ENCODE data around the gene CTNND2.
A peak's percentile ranks its signal among the peaks of the same experiment; 100 is the strongest.

CTNND2 gene

DNA sequence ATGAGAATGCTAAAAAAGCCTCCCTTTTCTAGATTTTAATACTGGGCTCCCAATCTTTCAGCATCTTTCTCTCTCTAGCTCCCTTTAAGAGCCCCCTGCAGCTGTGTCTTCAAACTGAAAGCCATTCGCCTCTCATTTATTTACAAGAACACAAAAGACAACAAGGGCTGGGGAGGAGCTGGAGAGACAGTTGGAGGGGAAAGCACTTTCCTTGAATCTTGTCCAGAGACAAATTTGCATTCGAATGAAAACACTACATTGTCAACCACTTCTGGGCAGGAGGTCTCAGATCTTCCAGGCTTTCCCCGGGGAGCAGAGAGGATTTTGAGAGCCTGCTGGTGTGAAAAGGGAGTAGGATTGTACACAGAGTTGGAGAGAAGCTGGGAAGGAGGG is 518.3 kb downstream of the CTNND2 start:
- H3K27me3 ChIP-seq (replicated peaks; ENCODE audit: control insufficient read depth, insufficient read depth, low read length), result no peaks in the 10 kb centered on the region; the same call in 1 of the 2 replicates
- TF ChIP-seq, protein P1, sequence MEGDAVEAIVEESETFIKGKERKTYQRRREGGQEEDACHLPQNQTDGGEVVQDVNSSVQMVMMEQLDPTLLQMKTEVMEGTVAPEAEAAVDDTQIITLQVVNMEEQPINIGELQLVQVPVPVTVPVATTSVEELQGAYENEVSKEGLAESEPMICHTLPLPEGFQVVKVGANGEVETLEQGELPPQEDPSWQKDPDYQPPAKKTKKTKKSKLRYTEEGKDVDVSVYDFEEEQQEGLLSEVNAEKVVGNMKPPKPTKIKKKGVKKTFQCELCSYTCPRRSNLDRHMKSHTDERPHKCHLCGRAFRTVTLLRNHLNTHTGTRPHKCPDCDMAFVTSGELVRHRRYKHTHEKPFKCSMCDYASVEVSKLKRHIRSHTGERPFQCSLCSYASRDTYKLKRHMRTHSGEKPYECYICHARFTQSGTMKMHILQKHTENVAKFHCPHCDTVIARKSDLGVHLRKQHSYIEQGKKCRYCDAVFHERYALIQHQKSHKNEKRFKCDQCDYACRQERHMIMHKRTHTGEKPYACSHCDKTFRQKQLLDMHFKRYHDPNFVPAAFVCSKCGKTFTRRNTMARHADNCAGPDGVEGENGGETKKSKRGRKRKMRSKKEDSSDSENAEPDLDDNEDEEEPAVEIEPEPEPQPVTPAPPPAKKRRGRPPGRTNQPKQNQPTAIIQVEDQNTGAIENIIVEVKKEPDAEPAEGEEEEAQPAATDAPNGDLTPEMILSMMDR (IDR thresholded peaks at IDR 0.05; ENCODE audit: insufficient read depth, low read length, poor library complexity, severe bottlenecking), result no peak
- no peaks in the 10 kb centered on the region for H3K36me3 ChIP-seq (ENCODE audit: control insufficient read depth, insufficient read depth, low read length)
- no peak for DNase-seq (ENCODE audit: extremely low read depth, insufficient read length)
- H3K4me3 ChIP-seq (replicated peaks; ENCODE audit: low read depth, low read length), result no peak overlapping the region

- TF ChIP-seq, protein P1 (IDR thresholded peaks at IDR 0.05; ENCODE audit: insufficient read depth, low read length, poor library complexity, severe bottlenecking), result no peak
- peak; percentile 5 for DNase-seq (ENCODE audit: extremely low read depth, insufficient read length)
- H3K4me3 ChIP-seq (replicated peaks; ENCODE audit: low read depth, low read length), result no peak overlapping the region
These were observed 518.9 kb downstream of the CTNND2 start for GRCh38 chr5:11385251-11385900.

GRCh38 chr5:11384441-11385250 is 519.6 kb downstream of the CTNND2 start:
- H3K36me3 ChIP-seq (ENCODE audit: control insufficient read depth, insufficient read depth, low read length), result no peaks in the 10 kb centered on the region
- TF ChIP-seq, protein P1 (IDR thresholded peaks at IDR 0.05; ENCODE audit: insufficient read depth, low read length, poor library complexity, severe bottlenecking), result no peak
- no peaks in the 10 kb centered on the region; the same call in 1 of the 2 replicates for H3K27me3 ChIP-seq (replicated peaks; ENCODE audit: control insufficient read depth, insufficient read depth, low read length)
- no peak overlapping the region for H3K4me3 ChIP-seq (replicated peaks; ENCODE audit: low read depth, low read length)
- no peak for DNase-seq (ENCODE audit: extremely low read depth, insufficient read length)

More at GRCh38 chr5:11385251-11385900, 518.9 kb downstream of the CTNND2 start:
- H3K36me3 ChIP-seq (ENCODE audit: control insufficient read depth, insufficient read depth, low read length), result no peaks in the 10 kb centered on the region
- no peaks in the 10 kb centered on the region; the same call in 1 of the 2 replicates for H3K27me3 ChIP-seq (replicated peaks; ENCODE audit: control insufficient read depth, insufficient read depth, low read length)

DNA sequence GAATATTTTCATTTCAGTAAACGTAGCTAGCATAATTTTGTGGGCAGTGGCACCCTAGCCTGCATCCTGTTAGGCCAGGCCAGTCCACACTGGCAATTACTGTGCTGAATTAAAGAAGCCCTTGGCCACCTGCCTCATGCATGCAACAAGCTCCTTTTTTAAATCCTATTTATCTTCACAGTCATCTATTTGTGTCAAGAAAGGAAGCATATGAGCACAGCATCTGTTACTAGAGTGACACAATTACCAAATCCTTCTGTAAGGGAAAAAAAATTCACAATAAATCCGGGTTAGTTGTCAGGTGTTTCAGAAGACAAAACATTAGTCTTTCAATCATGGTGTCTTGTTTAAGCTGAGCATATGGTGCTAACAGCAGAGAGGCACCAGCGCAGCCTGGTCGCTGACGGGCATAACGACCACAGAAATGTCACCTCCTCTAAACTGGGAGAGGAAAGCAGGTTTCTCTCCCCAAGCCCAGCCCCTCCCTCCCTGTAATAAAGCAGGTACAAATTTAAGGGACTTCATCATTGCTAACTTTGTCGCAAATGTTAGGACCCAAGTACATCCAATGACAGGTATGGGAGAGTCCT is 520.6 kb downstream of the CTNND2 start:
- Histone ChIP-seq H3K4me3 (replicated peaks; ENCODE audit: low read depth, low read length) (no peak overlapping the region), H3K36me3 (ENCODE audit: control insufficient read depth, insufficient read depth, low read length) (no peaks in the 10 kb centered on the region), H3K27me3 (replicated peaks; ENCODE audit: control insufficient read depth, insufficient read depth, low read length) (no peaks in the 10 kb centered on the region; the same call in 1 of the 2 replicates)
- TF ChIP-seq, protein P1 (IDR thresholded peaks at IDR 0.05; ENCODE audit: insufficient read depth, low read length, poor library complexity, severe bottlenecking), result no peak
- no peak for DNase-seq (ENCODE audit: extremely low read depth, insufficient read length)

GRCh38 chr5:11378461-11378860 is 525.8 kb downstream of the CTNND2 start:
- no peak for DNase-seq (ENCODE audit: extremely low read depth, insufficient read length)
- Histone ChIP-seq H3K36me3 (ENCODE audit: control insufficient read depth, insufficient read depth, low read length) (no peaks in the 10 kb centered on the region), H3K4me3 (replicated peaks; ENCODE audit: low read depth, low read length) (no peak overlapping the region), H3K27me3 (replicated peaks; ENCODE audit: control insufficient read depth, insufficient read depth, low read length) (no peaks in the 10 kb centered on the region; the same call in 1 of the 2 replicates)
- TF ChIP-seq, protein P1 (IDR thresholded peaks at IDR 0.05; ENCODE audit: insufficient read depth, low read length, poor library complexity, severe bottlenecking), result no peak
